ENCODE measurements around the gene FOXP1. TPM values are rescaled to one million over a fixed set of nuclear protein-coding genes. Genes with fewer than 3 reads are reported as not detected.

FOXP1 gene
- total and polyA plus RNA-seq, 9 of the 15 experiments (the other 6 are each of a cell fraction or from before 2014, with no cell fraction given) = 7.7 to 34.5 (median 13.7) TPM

DNA sequence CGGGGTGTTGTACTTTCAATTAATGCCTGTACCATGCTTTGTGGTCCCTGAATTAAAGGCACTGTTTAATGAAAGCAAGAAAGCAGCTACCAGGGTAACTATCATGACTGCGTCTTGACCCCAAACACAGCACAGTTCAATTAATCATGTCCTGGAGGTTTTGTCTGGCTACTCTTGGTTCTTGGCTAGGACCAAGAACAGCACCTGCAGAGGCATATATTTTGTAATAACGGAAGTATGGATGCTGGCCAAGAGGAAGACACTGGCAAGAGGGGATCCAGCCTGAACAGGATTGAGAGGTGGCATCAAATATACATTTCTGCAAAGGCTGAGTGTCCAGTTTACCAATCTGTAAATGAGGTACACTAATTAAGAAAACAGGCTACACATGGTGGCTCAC is 119.9 kb downstream of the FOXP1 start:
- BruUV-seq (replicated peaks) = no TSS peak
- H3K27me3 ChIP-seq (ENCODE audit: control insufficient read depth in 2 of 2, insufficient read depth in 2 of 2, low read length in 2 of 2) = no peaks in the 10 kb centered on the region
- no peak for DNase-seq (ENCODE audit: extremely low read depth in 1 of 4, low spot score in 3 of 4)
- H3K4me3 ChIP-seq = no peak overlapping the region
- ChIA-PET CTCF (ENCODE audit: low intra/inter-chr PET ratio) (no interaction called here), POLR2A (interaction anchor here (1.3 kb wide), 1 partner anchor 9 kb away, joined by 3 read pairs; no protein-coding TSS in a partner anchor)
- 68% methylated on average over 3 of the region's 3 CpGs for WGBS (ENCODE audit: insufficient coverage, low coverage, missing lambda C conversion rate)
- in situ Hi-C loops (cut with MboI) = no loop called here
- no peaks in the 10 kb centered on the region for H4K20me1 ChIP-seq (replicated peaks; ENCODE audit: control insufficient read depth, insufficient read depth, low read length)
- H3K4me1 ChIP-seq (replicated peaks in 1 of 2; ENCODE audit: control insufficient read depth in 2 of 2, insufficient read depth in 2 of 2, low read length in 2 of 2) = peaks cover 0 to 12% of the 10 kb centered on the region in 2 experiments; a peak in 3 of 5 replicates
- no peak overlapping the region for H3K27ac ChIP-seq (ENCODE audit: extremely low read depth, low read depth, low read length)
- intact Hi-C loops (cut with micrococcal nuclease) = no loop called here
- FAIRE-seq = no peak
- H3K9me1 ChIP-seq (ENCODE audit: control insufficient read depth, insufficient read depth, low read length) = no peaks in the 10 kb centered on the region
- ATAC-seq = no peak
- H3K79me2 ChIP-seq (ENCODE audit: control insufficient read depth, insufficient read depth, low read length) = no peaks in the 10 kb centered on the region
- no peaks in the 10 kb centered on the region for H3K36me3 ChIP-seq (ENCODE audit: control insufficient read depth, insufficient read depth, low read length)
- TF ChIP-seq GABPA (tag; conservative IDR thresholded peaks at IDR 0.05; ENCODE audit: low read depth) (no peak), RB1 (IDR thresholded peaks at IDR 0.05; ENCODE audit: low read depth) (no peak), PHF20 (IDR thresholded peaks at IDR 0.05; ENCODE audit: partially characterized antibody) (no peak), CTBP1 (IDR thresholded peaks at IDR 0.05; ENCODE audit: borderline replicate concordance) (no peak), RBM25 (IDR thresholded peaks at IDR 0.05; ENCODE audit: low read depth, low read length, severe bottlenecking) (no peak), RAD21 (CRISPR knock-in tag; conservative IDR thresholded peaks at IDR 0.05 in 1 of 2, IDR thresholded peaks at IDR 0.05 in 1 of 2) (no peak), SMAD4 (CRISPR knock-in tag; conservative IDR thresholded peaks at IDR 0.05) (no peak), RREB1 (CRISPR knock-in tag; IDR thresholded peaks at IDR 0.05) (no peak), ZNF609 (CRISPR knock-in tag; IDR thresholded peaks at IDR 0.05; ENCODE audit: borderline replicate concordance) (no peak), PREB (CRISPR knock-in tag; IDR thresholded peaks at IDR 0.05) (no peak)
- no peak overlapping the region for H3K4me2 ChIP-seq (ENCODE audit: insufficient read depth, low read length)
- no peak overlapping the region for H2AFZ ChIP-seq (ENCODE audit: low read depth, low read length)
- no peak overlapping the region for H3K9ac ChIP-seq (ENCODE audit: insufficient read depth in 1 of 2, low read depth in 2 of 2, low read length in 2 of 2)
- no peaks in the 10 kb centered on the region for H3K9me3 ChIP-seq (replicated peaks; ENCODE audit: control insufficient read depth, insufficient read depth, low read depth, low read length)
